ENCODE data around the gene EDEM3. TPM values are rescaled to one million over a fixed set of nuclear protein-coding genes. Genes with fewer than 3 reads are reported as not detected.

EDEM3 gene
- polyA plus RNA-seq, 1 donor from 2014 or later = 49.5 TPM

- Histone ChIP-seq H3K79me2 (replicated peaks; ENCODE audit: insufficient read depth, low read length) (no peaks in the 10 kb centered on the region), H4K20me1 (ENCODE audit: insufficient read depth) (no peaks in the 10 kb centered on the region), H3K27me3 (ENCODE audit: insufficient read depth, low read depth, low read length) (no peaks in the 10 kb centered on the region), H3K9me2 (ENCODE audit: insufficient read depth, low read length) (no peaks in the 10 kb centered on the region), H3K36me3 (ENCODE audit: insufficient read depth, low read length) (no peaks in the 10 kb centered on the region), H3K27ac (ENCODE audit: low read length) (no peak overlapping the region), H3F3A (ENCODE audit: insufficient read depth, low read length, poor library complexity, severe bottlenecking) (no peaks in the 10 kb centered on the region), H3K4me3 (ENCODE audit: low read length) (no peak overlapping the region), H3K9me3 (ENCODE audit: low read length) (no peaks in the 10 kb centered on the region), H3K4me2 (ENCODE audit: low read length) (no peak overlapping the region), H3K9ac (ENCODE audit: low read length) (no peak overlapping the region), H2AFZ (ENCODE audit: low read depth, low read length) (no peak overlapping the region)
- TF ChIP-seq, protein P1, sequence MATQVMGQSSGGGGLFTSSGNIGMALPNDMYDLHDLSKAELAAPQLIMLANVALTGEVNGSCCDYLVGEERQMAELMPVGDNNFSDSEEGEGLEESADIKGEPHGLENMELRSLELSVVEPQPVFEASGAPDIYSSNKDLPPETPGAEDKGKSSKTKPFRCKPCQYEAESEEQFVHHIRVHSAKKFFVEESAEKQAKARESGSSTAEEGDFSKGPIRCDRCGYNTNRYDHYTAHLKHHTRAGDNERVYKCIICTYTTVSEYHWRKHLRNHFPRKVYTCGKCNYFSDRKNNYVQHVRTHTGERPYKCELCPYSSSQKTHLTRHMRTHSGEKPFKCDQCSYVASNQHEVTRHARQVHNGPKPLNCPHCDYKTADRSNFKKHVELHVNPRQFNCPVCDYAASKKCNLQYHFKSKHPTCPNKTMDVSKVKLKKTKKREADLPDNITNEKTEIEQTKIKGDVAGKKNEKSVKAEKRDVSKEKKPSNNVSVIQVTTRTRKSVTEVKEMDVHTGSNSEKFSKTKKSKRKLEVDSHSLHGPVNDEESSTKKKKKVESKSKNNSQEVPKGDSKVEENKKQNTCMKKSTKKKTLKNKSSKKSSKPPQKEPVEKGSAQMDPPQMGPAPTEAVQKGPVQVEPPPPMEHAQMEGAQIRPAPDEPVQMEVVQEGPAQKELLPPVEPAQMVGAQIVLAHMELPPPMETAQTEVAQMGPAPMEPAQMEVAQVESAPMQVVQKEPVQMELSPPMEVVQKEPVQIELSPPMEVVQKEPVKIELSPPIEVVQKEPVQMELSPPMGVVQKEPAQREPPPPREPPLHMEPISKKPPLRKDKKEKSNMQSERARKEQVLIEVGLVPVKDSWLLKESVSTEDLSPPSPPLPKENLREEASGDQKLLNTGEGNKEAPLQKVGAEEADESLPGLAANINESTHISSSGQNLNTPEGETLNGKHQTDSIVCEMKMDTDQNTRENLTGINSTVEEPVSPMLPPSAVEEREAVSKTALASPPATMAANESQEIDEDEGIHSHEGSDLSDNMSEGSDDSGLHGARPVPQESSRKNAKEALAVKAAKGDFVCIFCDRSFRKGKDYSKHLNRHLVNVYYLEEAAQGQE (IDR thresholded peaks at IDR 0.05; ENCODE audit: borderline replicate concordance) = no peak
- TF ChIP-seq POLR2AphosphoS5 (IDR thresholded peaks at IDR 0.05) (no peak), SMC3 (conservative IDR thresholded peaks at IDR 0.05; ENCODE audit: poor library complexity) (no peak), TAF1 (IDR thresholded peaks at IDR 0.05; ENCODE audit: low read depth) (no peak), EP300 (conservative IDR thresholded peaks at IDR 0.05; ENCODE audit: poor library complexity, severe bottlenecking) (no peak), EZH2 (IDR thresholded peaks at IDR 0.05; ENCODE audit: borderline replicate concordance, insufficient read depth, low read length, poor library complexity, severe bottlenecking) (no peak), MXI1 (conservative IDR thresholded peaks at IDR 0.05; ENCODE audit: poor library complexity, severe bottlenecking) (no peak), RAD21 (conservative IDR thresholded peaks at IDR 0.05) (no peak)
- TF ChIP-seq, protein P2, sequence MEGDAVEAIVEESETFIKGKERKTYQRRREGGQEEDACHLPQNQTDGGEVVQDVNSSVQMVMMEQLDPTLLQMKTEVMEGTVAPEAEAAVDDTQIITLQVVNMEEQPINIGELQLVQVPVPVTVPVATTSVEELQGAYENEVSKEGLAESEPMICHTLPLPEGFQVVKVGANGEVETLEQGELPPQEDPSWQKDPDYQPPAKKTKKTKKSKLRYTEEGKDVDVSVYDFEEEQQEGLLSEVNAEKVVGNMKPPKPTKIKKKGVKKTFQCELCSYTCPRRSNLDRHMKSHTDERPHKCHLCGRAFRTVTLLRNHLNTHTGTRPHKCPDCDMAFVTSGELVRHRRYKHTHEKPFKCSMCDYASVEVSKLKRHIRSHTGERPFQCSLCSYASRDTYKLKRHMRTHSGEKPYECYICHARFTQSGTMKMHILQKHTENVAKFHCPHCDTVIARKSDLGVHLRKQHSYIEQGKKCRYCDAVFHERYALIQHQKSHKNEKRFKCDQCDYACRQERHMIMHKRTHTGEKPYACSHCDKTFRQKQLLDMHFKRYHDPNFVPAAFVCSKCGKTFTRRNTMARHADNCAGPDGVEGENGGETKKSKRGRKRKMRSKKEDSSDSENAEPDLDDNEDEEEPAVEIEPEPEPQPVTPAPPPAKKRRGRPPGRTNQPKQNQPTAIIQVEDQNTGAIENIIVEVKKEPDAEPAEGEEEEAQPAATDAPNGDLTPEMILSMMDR (IDR thresholded peaks at IDR 0.05; ENCODE audit: poor library complexity, severe bottlenecking) = no peak
These were observed 104.3 kb downstream of the EDEM3 start for GRCh38 chr1:184650177-184650866.

DNA sequence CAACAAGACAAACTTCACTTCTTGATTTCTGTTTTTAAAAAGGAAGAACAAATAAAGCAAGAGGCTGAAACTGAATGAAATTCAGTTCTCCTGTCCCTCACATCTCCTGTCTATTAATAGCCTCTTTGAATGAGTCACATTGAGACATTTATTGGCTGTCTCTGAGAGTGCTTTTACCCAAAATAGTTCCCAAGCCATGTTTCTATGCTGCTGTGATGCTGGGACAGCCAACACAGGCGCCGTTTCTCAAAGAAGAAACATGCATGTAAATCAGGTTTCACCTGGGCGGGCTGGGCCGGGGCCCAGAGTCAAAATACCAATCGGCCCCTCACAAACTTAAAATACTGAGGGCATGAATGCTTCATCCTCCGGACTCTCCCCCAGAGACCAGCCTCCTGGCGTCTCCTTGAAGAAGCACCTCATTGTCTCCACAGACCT lies 105.2 kb downstream of the EDEM3 start:
- Histone ChIP-seq H3K79me2 (replicated peaks; ENCODE audit: insufficient read depth, low read length) (no peaks in the 10 kb centered on the region), H3K36me3 (ENCODE audit: insufficient read depth, low read length) (no peaks in the 10 kb centered on the region), H3F3A (ENCODE audit: insufficient read depth, low read length, poor library complexity, severe bottlenecking) (no peaks in the 10 kb centered on the region), H3K27ac (ENCODE audit: low read length) (no peak overlapping the region), H2AFZ (ENCODE audit: low read depth, low read length) (no peak overlapping the region), H3K9me2 (ENCODE audit: insufficient read depth, low read length) (no peaks in the 10 kb centered on the region), H3K9ac (ENCODE audit: low read length) (no peak overlapping the region), H3K4me2 (ENCODE audit: low read length) (no peak overlapping the region), H3K27me3 (ENCODE audit: insufficient read depth, low read depth, low read length) (no peaks in the 10 kb centered on the region), H4K20me1 (ENCODE audit: insufficient read depth) (no peaks in the 10 kb centered on the region), H3K4me3 (ENCODE audit: low read length) (no peak overlapping the region), H3K9me3 (ENCODE audit: low read length) (no peaks in the 10 kb centered on the region)
- no peak for TF ChIP-seq POLR2AphosphoS5 (IDR thresholded peaks at IDR 0.05)
- no peak for TF ChIP-seq EP300 (conservative IDR thresholded peaks at IDR 0.05; ENCODE audit: poor library complexity, severe bottlenecking)
- TF ChIP-seq TAF1 (IDR thresholded peaks at IDR 0.05; ENCODE audit: low read depth) = no peak
- TF ChIP-seq EZH2 (IDR thresholded peaks at IDR 0.05; ENCODE audit: borderline replicate concordance, insufficient read depth, low read length, poor library complexity, severe bottlenecking) = no peak
- TF ChIP-seq MXI1 (conservative IDR thresholded peaks at IDR 0.05; ENCODE audit: poor library complexity, severe bottlenecking) = no peak
- TF ChIP-seq, protein P2 (IDR thresholded peaks at IDR 0.05; ENCODE audit: poor library complexity, severe bottlenecking) = no peak
- TF ChIP-seq, protein P1 (IDR thresholded peaks at IDR 0.05; ENCODE audit: borderline replicate concordance) = no peak
- TF ChIP-seq SMC3 (conservative IDR thresholded peaks at IDR 0.05; ENCODE audit: poor library complexity) = no peak
- no peak for TF ChIP-seq RAD21 (conservative IDR thresholded peaks at IDR 0.05)
